Activated B cell treated with CpG ODN at 0.5 μM for 24 hours (primary cell): ENCODE data around the gene TBC1D16. TPM values are rescaled to one million over a fixed set of nuclear protein-coding genes. Genes with fewer than 3 reads are reported as not detected.

ENCODE experiments used
- ATAC-seq: fragments of 200-7000 bp; cut with Tn5 transposase; one replicate; pipeline ENCODE4 v1.10.0; 2021; ENCODE audit warnings: low read depth, mild to moderate bottlenecking, moderate library complexity
- CTCF ChIA-PET: fragments of 350-600 bp; sonication (Branson Sonifier 250); formaldehyde crosslinking; loops from one replicate; lab custom pipeline; 2021; ENCODE audit warnings: antibody characterized with exemption; lab: Charles Lee
- POLR2A ChIA-PET: fragments of 350-600 bp; sonication (Branson Sonifier 250); formaldehyde crosslinking; loops from one replicate; lab custom pipeline; 2021; ENCODE audit warnings: antibody characterized with exemption; lab: Charles Lee
- DNase-seq: peaks from one replicate; pipeline ENCODE4 v3.0.0; 2022
- H3K27ac Mint-ChIP-seq: one replicate; pipeline ENCODE4 v1.8.0; 2020; ENCODE audit warnings: mixed read lengths
- H3K27me3 Mint-ChIP-seq: one replicate; pipeline ENCODE4 v1.8.0; 2021; ENCODE audit warnings: mixed read lengths
- H3K36me3 Mint-ChIP-seq: one replicate; pipeline ENCODE4 v1.8.0; 2021; ENCODE audit warnings: low read depth, mixed read lengths
- H3K4me1 Mint-ChIP-seq: one replicate; pipeline ENCODE4 v1.8.0; 2021; ENCODE audit warnings: mixed read lengths
- H3K4me3 Mint-ChIP-seq: one replicate; pipeline ENCODE4 v1.8.0; 2020; ENCODE audit warnings: mild to moderate bottlenecking, mixed read lengths
- H3K9me3 Mint-ChIP-seq: one replicate; pipeline ENCODE4 v1.8.0; 2020; ENCODE audit warnings: mixed read lengths
- intact Hi-C: fragments of 100-400 bp; cut with micrococcal nuclease; formaldehyde crosslinking; loops from one replicate; pipeline ENCODE4 v1.15.1; 2024
- total RNA-seq: library from RNA; stranded (reverse); gene quantifications from 2 replicates; pipeline ENCODE4 v1.2.3, GENCODE V29; 2022
- TF ChIP-seq, protein P1 (sequence below): fragments of 200-600 bp; IDR thresholded peaks from one replicate; pipeline ENCODE4 v1.8.0; 2022; ENCODE audit warnings: antibody characterized with exemption, mild to moderate bottlenecking

TBC1D16 gene
- total RNA-seq, 1 donor from 2014 or later, result 2.6 TPM

- TF ChIP-seq, protein P1, sequence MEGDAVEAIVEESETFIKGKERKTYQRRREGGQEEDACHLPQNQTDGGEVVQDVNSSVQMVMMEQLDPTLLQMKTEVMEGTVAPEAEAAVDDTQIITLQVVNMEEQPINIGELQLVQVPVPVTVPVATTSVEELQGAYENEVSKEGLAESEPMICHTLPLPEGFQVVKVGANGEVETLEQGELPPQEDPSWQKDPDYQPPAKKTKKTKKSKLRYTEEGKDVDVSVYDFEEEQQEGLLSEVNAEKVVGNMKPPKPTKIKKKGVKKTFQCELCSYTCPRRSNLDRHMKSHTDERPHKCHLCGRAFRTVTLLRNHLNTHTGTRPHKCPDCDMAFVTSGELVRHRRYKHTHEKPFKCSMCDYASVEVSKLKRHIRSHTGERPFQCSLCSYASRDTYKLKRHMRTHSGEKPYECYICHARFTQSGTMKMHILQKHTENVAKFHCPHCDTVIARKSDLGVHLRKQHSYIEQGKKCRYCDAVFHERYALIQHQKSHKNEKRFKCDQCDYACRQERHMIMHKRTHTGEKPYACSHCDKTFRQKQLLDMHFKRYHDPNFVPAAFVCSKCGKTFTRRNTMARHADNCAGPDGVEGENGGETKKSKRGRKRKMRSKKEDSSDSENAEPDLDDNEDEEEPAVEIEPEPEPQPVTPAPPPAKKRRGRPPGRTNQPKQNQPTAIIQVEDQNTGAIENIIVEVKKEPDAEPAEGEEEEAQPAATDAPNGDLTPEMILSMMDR, result no peak
- Mint-ChIP-seq H3K4me3 (no peak overlapping the region), H3K9me3 (no peaks in the 10 kb centered on the region), H3K27me3 (no peaks in the 10 kb centered on the region), H3K4me1 (peaks cover 23% of the 10 kb centered on the region), H3K27ac (no peak overlapping the region), H3K36me3 (no peaks in the 10 kb centered on the region)
- CTCF ChIA-PET, result no interaction called here
- no peak for ATAC-seq
- POLR2A ChIA-PET, result no interaction called here
- no peak for DNase-seq
- intact Hi-C loops, result no loop called here
These were observed 83.3 kb downstream of the TBC1D16 start for GRCh38 chr17:79952265-79952877.

- H3K36me3 Mint-ChIP-seq, result no peaks in the 10 kb centered on the region
- ATAC-seq (peak; percentile 56), DNase-seq (no peak)
- no peak overlapping the region for H3K4me3 Mint-ChIP-seq
- no peak overlapping the region for H3K27ac Mint-ChIP-seq
- ChIA-PET POLR2A (interaction anchor here (0.5 to 0.7 kb wide), 4 partner anchors 11 to 109 kb away, joined by 3 to 7 read pairs (median 3); no protein-coding TSS in a partner anchor), CTCF (no interaction called here)
- H3K27me3 Mint-ChIP-seq, result no peaks in the 10 kb centered on the region
- peaks cover 26% of the 10 kb centered on the region for H3K4me1 Mint-ChIP-seq
- intact Hi-C loops, result no loop called here
- no peaks in the 10 kb centered on the region for H3K9me3 Mint-ChIP-seq
- TF ChIP-seq, protein P1, result no peak
These were observed 84.1 kb downstream of the TBC1D16 start for GRCh38 chr17:79951361-79952264.

GRCh38 chr17:79950751-79951150, 84.9 kb downstream of the TBC1D16 start:
- no peaks in the 10 kb centered on the region for H3K36me3 Mint-ChIP-seq
- DNase-seq, result no peak
- no peak overlapping the region for H3K4me3 Mint-ChIP-seq
- H3K9me3 Mint-ChIP-seq, result no peaks in the 10 kb centered on the region
- intact Hi-C loops, result no loop called here
- TF ChIP-seq, protein P1, result no peak
- no peak overlapping the region for H3K27ac Mint-ChIP-seq
- ATAC-seq, result no peak
- ChIA-PET POLR2A (interaction anchor here (0.6 to 1.6 kb wide), 3 partner anchors 19 to 108 kb away, joined by 3 to 6 read pairs (median 3); no protein-coding TSS in a partner anchor), CTCF (no interaction called here)
- no peaks in the 10 kb centered on the region for H3K27me3 Mint-ChIP-seq
- H3K4me1 Mint-ChIP-seq, result peaks cover 33% of the 10 kb centered on the region

GRCh38 chr17:79950306-79950705, 85.4 kb downstream of the TBC1D16 start:
- ChIA-PET POLR2A (interaction anchor here (1.6 kb wide), 1 partner anchor 19 kb away, joined by 6 read pairs; no protein-coding TSS in a partner anchor), CTCF (no interaction called here)
- intact Hi-C loops, result no loop called here
- H3K4me1 Mint-ChIP-seq, result peaks cover 33% of the 10 kb centered on the region
- H3K4me3 Mint-ChIP-seq, result no peak overlapping the region
- H3K27me3 Mint-ChIP-seq, result no peaks in the 10 kb centered on the region
- TF ChIP-seq, protein P1, result no peak
- DNase-seq, result no peak
- no peaks in the 10 kb centered on the region for H3K36me3 Mint-ChIP-seq
- H3K27ac Mint-ChIP-seq, result no peak overlapping the region
- no peaks in the 10 kb centered on the region for H3K9me3 Mint-ChIP-seq
- ATAC-seq, result no peak

DNA sequence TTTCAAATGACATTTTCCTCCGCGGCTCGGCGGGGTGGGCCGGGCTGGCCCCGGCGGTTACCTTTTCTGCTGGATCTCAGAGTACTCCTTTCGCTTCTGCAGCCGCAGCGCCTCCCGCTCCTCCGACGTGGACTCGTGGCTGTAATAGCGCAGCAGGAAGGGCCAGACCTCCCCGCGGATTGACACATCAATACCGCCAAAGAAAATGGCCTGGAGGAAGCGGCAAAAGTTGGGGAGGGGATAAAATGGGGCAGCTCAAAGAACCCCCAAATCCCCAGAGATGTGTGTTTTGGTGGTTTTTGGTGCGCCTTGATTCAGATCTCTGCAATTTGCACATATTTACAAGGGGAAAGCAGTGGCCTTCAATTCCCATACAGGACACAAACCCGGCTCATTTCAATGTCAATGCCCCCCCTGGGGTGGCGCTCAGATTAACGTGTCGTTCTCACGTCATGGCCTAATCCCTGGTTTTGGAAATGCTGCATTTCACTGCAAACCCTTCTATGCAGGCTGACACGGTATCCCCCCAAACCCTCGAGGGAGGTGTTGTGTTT, 85.9 kb downstream of the TBC1D16 start:
- H3K4me3 Mint-ChIP-seq, result no peak overlapping the region
- H3K36me3 Mint-ChIP-seq, result no peaks in the 10 kb centered on the region
- peaks cover 33% of the 10 kb centered on the region for H3K4me1 Mint-ChIP-seq
- DNase-seq, result no peak
- CTCF ChIA-PET, result no interaction called here
- no peak overlapping the region for H3K27ac Mint-ChIP-seq
- no peak for ATAC-seq
- H3K9me3 Mint-ChIP-seq, result no peaks in the 10 kb centered on the region
- H3K27me3 Mint-ChIP-seq, result no peaks in the 10 kb centered on the region
- POLR2A ChIA-PET, result interaction anchor here (1.6 kb wide), 1 partner anchor 18 kb away, joined by 6 read pairs; no protein-coding TSS in a partner anchor
- intact Hi-C loops, result no loop called here
- TF ChIP-seq, protein P1, result no peak
